BLaER1 treated with 17β-estradiol and CSF1 and Interleukin-3, amounts not matched to agents 10 nM and 100 nM (cell line): ENCODE results near the gene ZNF716.
A peak's percentile ranks its signal among the peaks of the same experiment; 100 is the strongest.

Experiments used
- H3K27ac ChIP-seq, 11 experiments: shearing (Covaris generic); formaldehyde crosslinking; 2 replicates each; pipeline ENCODE4 v1.8.1; 2022
- H3K27me3 ChIP-seq, 11 experiments: shearing (Covaris generic); formaldehyde crosslinking; 2 replicates each; pipeline ENCODE4 v1.8.1; 2022
- H3K36me3 ChIP-seq, 11 experiments: shearing (Covaris generic); formaldehyde crosslinking; 2 replicates each; pipeline ENCODE4 v1.8.1; 2022
- H3K4me1 ChIP-seq, 10 experiments: shearing (Covaris generic); formaldehyde crosslinking; 2 replicates each; pipeline ENCODE4 v1.8.1; 2022
- H3K4me2 ChIP-seq, 11 experiments: shearing (Covaris generic); formaldehyde crosslinking; 2 replicates each; pipeline ENCODE4 v1.8.1; 2022
- H3K4me3 ChIP-seq, 10 experiments: shearing (Covaris generic); formaldehyde crosslinking; 2 replicates each; pipeline ENCODE4 v1.8.1; 2022
- H3K9ac ChIP-seq, 11 experiments: shearing (Covaris generic); formaldehyde crosslinking; 2 replicates each; pipeline ENCODE4 v1.8.1; 2022
- H3K9me3 ChIP-seq, 11 experiments: shearing (Covaris generic); formaldehyde crosslinking; replicated peaks in 1 of 11; 2 replicates each; pipeline ENCODE4 v1.8.1; 2022
- H4K20me1 ChIP-seq, 11 experiments: shearing (Covaris generic); formaldehyde crosslinking; 2 replicates each; pipeline ENCODE4 v1.8.1; 2022
- Cebpa-rat ChIP-seq, 11 experiments: shearing (Covaris generic); IDR thresholded peaks; 2 replicates each; pipeline ENCODE4 v1.8.1; 2022

Gene ZNF716

DNA sequence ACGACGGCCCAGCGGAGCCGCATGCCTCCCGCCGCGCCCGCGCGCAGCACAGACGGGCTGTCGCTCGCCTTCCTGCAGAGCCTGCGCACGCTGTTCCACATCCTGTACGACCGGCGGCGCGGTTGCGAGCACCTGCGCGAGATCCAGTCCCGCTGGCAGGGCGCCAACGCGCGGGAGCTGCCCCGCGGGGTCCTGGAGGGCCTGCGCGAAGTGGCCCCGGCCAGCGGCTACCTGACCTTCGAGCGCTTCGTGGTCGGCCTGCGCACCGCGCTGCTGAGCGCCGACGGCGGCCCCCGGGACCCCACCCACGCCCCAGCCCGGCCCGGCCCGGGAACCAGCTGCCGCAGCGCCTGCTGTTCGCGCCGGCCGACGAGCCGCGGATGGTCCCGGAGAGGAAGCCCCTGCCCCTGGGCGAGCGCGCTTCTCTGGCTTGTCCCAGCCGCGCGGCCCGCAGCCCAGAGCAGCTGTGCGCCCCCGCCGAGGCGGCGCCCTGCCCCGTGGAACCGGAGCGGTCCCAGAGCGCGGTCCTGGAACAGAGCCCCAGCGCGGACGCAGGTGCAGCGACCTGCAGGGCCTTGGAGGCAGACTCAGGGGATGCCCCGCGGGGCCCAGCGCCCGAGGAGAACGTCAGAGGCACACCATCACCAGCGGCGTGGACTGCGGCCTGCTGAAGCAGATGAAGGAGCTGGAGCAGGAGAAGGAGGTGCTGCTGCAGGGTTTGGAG, 25.3 kb upstream of the ZNF716 start:
- no peak overlapping the region for H3K4me2 ChIP-seq
- TF ChIP-seq Cebpa-rat (IDR thresholded peaks at IDR 0.05), result no peak
- H3K4me1 ChIP-seq, result no peaks in the 10 kb centered on the region
- H4K20me1 ChIP-seq, result no peaks in the 10 kb centered on the region
- no peak overlapping the region for H3K4me3 ChIP-seq
- peaks cover 27 to 42% (median 39%) of the 10 kb centered on the region in 11 experiments for H3K9me3 ChIP-seq
- no peaks in the 10 kb centered on the region for H3K36me3 ChIP-seq
- no peak overlapping the region for H3K27ac ChIP-seq
- H3K27me3 ChIP-seq, result no peaks in the 10 kb centered on the region
- no peak overlapping the region for H3K9ac ChIP-seq

DNA sequence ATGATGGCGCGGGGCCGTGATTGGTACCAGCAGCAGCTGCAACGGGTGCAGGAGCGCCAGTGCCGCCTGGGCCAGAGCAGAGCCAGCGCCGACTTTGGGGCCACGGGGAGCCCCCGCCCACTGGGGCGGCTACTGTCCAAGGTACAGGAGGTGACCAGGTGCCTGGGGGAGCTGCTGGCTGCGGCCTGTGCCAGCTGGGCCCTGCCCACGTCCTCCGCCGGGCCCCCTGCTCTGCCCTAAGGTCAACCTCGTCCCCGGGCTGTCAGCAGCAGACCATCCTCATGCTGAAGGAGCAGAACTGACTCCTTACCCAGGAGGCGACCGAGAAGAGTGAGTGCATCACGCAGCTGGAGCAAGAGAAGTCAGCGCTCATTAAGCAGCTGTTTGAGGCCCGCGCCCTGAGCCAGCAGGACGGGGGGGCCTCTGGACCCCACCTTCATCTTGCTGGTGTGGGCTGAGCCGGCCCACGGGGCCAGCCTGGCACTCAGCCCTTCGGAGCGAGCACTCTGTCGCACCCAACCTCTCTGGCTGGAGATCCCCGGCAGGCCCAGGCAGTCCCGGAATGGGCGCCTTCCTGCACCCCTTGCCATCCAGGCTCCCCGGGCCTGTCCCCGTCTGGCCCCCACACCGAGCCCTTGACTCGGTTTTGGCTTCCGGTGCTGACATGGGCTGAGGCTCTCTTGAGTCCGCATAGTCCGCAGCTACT, 24.6 kb upstream of the ZNF716 start:
- H3K4me1 ChIP-seq, result no peaks in the 10 kb centered on the region
- no peak overlapping the region for H3K27ac ChIP-seq
- no peaks in the 10 kb centered on the region for H4K20me1 ChIP-seq
- TF ChIP-seq Cebpa-rat (IDR thresholded peaks at IDR 0.05), result no peak
- no peaks in the 10 kb centered on the region for H3K27me3 ChIP-seq
- H3K9ac ChIP-seq, result no peak overlapping the region
- H3K4me3 ChIP-seq, result peak overlapping the region in 2 of 10 experiments; percentile 7; a peak in 2 of 20 replicates
- H3K9me3 ChIP-seq, result peaks cover 27 to 42% (median 39%) of the 10 kb centered on the region in 11 experiments
- H3K4me2 ChIP-seq, result no peak overlapping the region
- no peaks in the 10 kb centered on the region for H3K36me3 ChIP-seq

DNA sequence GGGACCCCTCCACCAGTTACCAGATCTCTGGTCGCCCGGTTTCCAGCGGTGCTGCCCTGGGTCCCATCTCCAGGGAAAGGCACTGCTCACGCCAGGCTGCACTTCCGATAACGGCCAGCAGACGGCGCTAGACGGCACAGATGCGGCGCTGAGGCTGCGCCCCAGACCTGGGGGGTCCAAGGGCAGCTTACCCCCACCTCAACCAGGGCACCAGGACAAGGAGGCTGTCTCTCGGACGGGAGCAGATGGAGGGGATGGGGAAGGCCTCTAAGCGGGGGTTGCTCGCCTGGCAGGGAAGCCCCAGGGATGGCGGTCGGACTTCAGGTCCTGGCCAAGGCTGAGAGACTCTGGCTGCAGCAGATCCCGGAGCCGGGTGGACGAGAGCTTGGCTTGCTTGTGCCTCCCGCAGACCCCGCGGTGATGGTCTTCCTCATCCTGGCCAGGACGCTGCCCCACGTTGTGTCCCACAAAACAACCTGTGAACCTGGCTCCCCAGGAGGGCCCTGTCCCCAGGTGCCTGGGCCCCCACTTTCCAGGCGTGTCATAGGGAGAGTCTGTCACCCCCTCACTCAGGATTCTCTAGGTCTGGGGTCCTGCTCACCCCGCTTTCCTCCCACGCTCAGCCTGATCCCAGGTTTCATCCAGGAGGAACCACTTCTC, 23.9 kb upstream of the ZNF716 start:
- H3K27me3 ChIP-seq, result no peaks in the 10 kb centered on the region
- H4K20me1 ChIP-seq, result no peaks in the 10 kb centered on the region
- no peak overlapping the region for H3K27ac ChIP-seq
- peaks cover 27 to 42% (median 39%) of the 10 kb centered on the region in 11 experiments for H3K9me3 ChIP-seq
- H3K4me1 ChIP-seq, result no peaks in the 10 kb centered on the region
- TF ChIP-seq Cebpa-rat (IDR thresholded peaks at IDR 0.05), result no peak
- peak overlapping the region in 1 of 10 experiments; percentile 7; a peak in 1 of 20 replicates for H3K4me3 ChIP-seq
- no peaks in the 10 kb centered on the region for H3K36me3 ChIP-seq
- H3K9ac ChIP-seq, result no peak overlapping the region
- H3K4me2 ChIP-seq, result no peak overlapping the region

DNA sequence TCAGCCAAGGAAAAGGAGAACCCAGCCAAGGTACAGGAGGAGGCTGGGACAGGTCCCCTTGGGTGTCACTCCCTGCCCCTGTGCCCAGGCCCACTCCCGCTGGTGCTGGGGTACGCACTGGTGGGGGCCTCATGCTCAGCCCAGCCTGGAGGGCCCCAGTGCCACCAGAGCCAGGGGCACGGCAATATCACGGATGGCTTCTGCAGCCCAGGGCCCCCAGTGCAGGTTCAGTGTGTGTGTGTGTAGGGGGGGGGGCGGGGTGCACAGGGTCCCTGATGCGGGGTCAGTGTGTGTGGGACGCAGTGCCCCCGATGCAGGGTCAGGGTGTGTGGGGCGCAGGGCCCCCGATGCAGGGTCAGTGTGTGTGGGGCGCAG, 23.4 kb upstream of the ZNF716 start:
- Histone ChIP-seq H3K9ac (no peak overlapping the region), H3K9me3 (peaks cover 27 to 42% (median 39%) of the 10 kb centered on the region in 11 experiments), H3K4me2 (no peak overlapping the region), H4K20me1 (no peaks in the 10 kb centered on the region), H3K4me3 (no peak overlapping the region), H3K36me3 (no peaks in the 10 kb centered on the region), H3K4me1 (no peaks in the 10 kb centered on the region), H3K27me3 (no peaks in the 10 kb centered on the region), H3K27ac (no peak overlapping the region)
- TF ChIP-seq Cebpa-rat (IDR thresholded peaks at IDR 0.05), result no peak

DNA sequence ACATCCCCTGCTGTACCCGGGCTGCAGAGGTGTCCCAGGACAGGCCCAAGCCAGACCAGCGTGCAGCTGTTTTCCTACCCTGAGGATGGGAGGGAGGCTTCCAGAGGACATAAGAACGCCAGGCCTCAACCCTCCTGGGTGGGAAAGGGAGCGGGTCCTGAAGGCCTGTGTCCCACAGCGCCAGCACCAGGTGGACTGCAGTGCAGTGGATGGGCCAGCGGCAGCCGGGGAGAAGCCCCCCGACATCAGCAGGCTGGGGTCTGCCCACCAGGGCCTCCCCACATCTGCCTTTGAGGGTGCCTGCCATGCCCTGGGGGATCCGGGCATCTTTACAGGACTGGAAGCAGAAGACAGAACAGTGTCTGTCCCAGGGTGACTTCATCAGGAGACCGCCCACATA, 22.8 kb upstream of the ZNF716 start:
- Histone ChIP-seq H4K20me1 (no peaks in the 10 kb centered on the region), H3K36me3 (no peaks in the 10 kb centered on the region), H3K4me1 (no peaks in the 10 kb centered on the region), H3K9me3 (peaks cover 27 to 42% (median 39%) of the 10 kb centered on the region in 11 experiments), H3K27ac (no peak overlapping the region), H3K9ac (no peak overlapping the region), H3K4me3 (no peak overlapping the region), H3K27me3 (no peaks in the 10 kb centered on the region), H3K4me2 (no peak overlapping the region)
- no peak for TF ChIP-seq Cebpa-rat (IDR thresholded peaks at IDR 0.05)

DNA sequence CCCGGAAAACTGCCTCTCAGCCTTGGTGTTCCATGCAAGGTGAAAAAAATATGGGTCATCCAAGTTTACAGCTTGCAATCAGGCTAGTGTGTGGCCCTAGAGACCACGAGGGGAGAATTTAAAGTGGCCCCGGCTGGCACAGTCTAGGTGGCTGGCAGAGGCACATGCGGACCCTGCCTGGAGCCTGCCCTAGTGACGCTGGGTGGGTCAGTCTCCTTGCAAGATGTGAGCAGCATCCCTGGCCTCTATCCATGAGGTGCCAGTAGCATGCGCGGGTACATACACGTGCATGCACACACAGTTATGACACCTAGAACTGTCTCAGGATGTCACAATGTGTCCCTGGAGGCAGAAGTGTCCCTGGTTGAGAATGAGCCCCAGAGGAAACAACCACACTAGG, 22.4 kb upstream of the ZNF716 start:
- H3K36me3 ChIP-seq, result no peaks in the 10 kb centered on the region
- H3K4me1 ChIP-seq, result no peaks in the 10 kb centered on the region
- H3K9ac ChIP-seq, result no peak overlapping the region
- no peak overlapping the region for H3K4me3 ChIP-seq
- no peak overlapping the region for H3K27ac ChIP-seq
- H3K27me3 ChIP-seq, result no peaks in the 10 kb centered on the region
- H4K20me1 ChIP-seq, result no peaks in the 10 kb centered on the region
- no peak overlapping the region for H3K4me2 ChIP-seq
- TF ChIP-seq Cebpa-rat (IDR thresholded peaks at IDR 0.05), result no peak
- peaks cover 27 to 44% (median 40%) of the 10 kb centered on the region in 11 experiments for H3K9me3 ChIP-seq

DNA sequence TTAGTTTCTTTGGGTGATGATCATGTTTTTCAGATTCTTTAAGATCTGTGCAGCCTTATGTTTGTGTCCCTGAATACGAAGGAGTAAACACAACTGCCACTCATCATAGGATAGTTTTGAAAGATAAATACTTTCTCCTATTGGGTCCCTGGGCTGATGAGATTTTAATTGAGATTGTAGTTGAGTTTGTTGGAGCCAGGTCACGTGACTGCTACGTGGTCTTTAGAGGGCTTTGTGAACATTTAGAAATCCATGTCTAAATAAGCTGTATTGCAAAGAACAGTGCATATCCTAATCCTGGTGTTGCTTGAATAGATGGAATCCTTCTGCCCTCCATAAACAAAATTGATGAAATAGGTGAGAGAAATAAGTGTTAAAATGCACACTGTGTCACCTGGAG, 17.4 kb upstream of the ZNF716 start:
- H3K4me2 ChIP-seq, result no peak overlapping the region
- H3K4me1 ChIP-seq, result no peaks in the 10 kb centered on the region
- no peaks in the 10 kb centered on the region for H4K20me1 ChIP-seq
- H3K4me3 ChIP-seq, result no peak overlapping the region
- H3K9ac ChIP-seq, result no peak overlapping the region
- peaks cover 1 to 29% (median 12%) of the 10 kb centered on the region in 11 experiments; a peak in 20 of 22 replicates for H3K9me3 ChIP-seq
- H3K36me3 ChIP-seq, result no peaks in the 10 kb centered on the region
- H3K27ac ChIP-seq, result no peak overlapping the region
- TF ChIP-seq Cebpa-rat (IDR thresholded peaks at IDR 0.05), result no peak
- no peaks in the 10 kb centered on the region for H3K27me3 ChIP-seq

DNA sequence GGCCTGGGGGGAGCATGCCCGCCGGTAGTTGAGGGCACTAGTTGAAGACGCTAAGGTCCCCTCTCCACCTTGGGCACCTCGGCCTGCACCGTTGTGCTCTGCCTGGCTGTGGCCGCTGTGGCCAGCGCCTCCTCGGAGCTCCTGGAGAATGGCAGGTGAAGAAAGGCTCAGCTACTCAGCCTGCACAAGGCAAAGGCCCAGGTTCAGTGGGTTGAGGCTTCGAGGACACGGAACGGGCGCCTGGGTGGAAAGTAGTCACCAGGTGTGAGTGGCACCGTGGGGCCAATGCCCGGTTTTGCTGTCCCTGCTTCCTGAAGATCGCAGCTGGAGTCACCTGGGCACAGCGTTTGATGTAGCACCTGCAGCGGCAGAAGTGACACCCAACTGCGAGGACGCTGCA, 12.4 kb upstream of the ZNF716 start:
- H3K9me3 ChIP-seq, result peaks cover 29 to 71% (median 52%) of the 10 kb centered on the region in 11 experiments
- H3K36me3 ChIP-seq, result no peaks in the 10 kb centered on the region
- H3K27me3 ChIP-seq, result no peaks in the 10 kb centered on the region
- no peaks in the 10 kb centered on the region for H3K4me1 ChIP-seq
- H3K9ac ChIP-seq, result no peak overlapping the region
- no peak overlapping the region for H3K4me3 ChIP-seq
- H3K4me2 ChIP-seq, result no peak overlapping the region
- no peak overlapping the region for H3K27ac ChIP-seq
- TF ChIP-seq Cebpa-rat (IDR thresholded peaks at IDR 0.05), result no peak
- no peaks in the 10 kb centered on the region for H4K20me1 ChIP-seq

DNA sequence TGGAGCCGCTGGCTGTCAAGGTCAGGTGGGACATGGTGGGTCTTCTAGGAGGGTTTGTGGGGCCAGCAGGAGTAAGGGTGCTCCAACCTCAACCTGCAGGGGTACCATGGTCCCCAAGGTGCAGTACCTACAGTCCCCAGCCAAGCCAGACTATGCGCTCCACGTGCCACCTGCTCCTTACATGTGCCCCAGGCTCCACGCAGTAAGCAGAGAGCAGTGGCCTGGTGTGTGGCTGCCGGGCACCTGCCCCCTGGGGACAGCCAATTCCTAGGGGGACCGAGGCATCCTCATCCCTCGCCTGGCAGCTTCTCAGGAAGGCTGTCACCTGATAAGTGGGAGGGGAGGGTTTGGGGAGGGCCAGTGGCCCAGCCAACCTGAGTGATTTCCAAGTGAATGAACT, 11.7 kb upstream of the ZNF716 start:
- Histone ChIP-seq H3K4me1 (no peaks in the 10 kb centered on the region), H3K9me3 (peaks cover 29 to 71% (median 51%) of the 10 kb centered on the region in 11 experiments), H3K9ac (no peak overlapping the region), H3K27me3 (no peaks in the 10 kb centered on the region), H3K36me3 (no peaks in the 10 kb centered on the region), H3K4me3 (no peak overlapping the region), H3K4me2 (no peak overlapping the region), H3K27ac (no peak overlapping the region), H4K20me1 (no peaks in the 10 kb centered on the region)
- no peak for TF ChIP-seq Cebpa-rat (IDR thresholded peaks at IDR 0.05)
